Left forelimb (tissue), 1 donor: ENCODE results near the gene SPECC1.
"Not testable (repeated sequence)": the region's sequence is repeated elsewhere in the genome, so short reads cannot be mapped to it uniquely, and the experiment has no call there.

ENCODE experiments used
- DNase-seq: peaks from one replicate; pipeline ENCODE4 v3.0.0-alpha.2; 2018; ENCODE audit warnings: low spot score

SPECC1 gene

GRCh38 chr17:20313306-20313705, 304.1 kb downstream of the SPECC1 start:
- no peak for DNase-seq

- DNase-seq = no peak
Observed at GRCh38 chr17:20313891-20314290, 304.7 kb downstream of the SPECC1 start.

DNA sequence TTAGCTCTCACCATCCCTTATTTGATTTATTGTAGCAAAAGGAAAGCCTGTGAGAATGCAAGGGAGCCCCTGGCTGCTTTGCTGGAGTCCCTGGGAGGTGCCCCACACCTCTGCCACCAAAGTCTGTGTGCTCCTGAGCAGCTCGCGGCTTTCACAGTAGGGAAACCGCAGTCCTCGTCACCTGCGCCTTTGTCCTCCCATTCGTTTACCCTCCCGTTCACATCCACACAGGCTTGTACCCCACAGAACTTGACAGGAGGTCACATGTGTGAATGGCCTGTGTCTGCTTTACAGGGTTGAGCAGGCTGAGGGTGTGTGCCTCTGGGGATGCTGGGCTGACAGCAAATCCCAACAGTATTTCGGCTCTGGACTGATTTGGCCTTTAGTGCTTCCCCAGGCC, 305.7 kb downstream of the SPECC1 start:
- DNase-seq = no peak

DNA sequence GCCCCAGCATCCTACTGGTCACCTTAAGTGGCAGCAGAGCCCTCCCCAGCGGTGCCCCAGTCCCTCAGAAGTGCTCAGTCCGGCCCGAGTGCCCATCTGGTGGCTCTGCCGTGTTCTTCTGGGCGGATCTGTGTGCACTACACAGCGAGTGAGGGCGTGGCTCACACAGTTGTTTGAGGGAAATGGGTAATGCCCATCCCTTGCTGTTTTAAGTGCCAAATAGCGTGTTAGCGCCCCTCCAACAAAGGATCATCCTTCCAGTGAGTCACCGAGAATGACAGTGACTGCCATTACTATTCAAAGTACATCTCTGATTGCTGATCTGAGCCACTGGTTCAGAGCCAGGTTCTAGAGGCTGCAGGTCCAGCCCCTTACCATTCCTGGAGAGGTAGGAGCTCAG, 306.2 kb downstream of the SPECC1 start:
- DNase-seq = no peak

- peak; percentile 67 for DNase-seq
Observed at GRCh38 chr17:20315821-20316220, 306.7 kb downstream of the SPECC1 start.

GRCh38 chr17:20320535-20321229, 311.5 kb downstream of the SPECC1 start:
- DNase-seq = peak; percentile 81

DNA sequence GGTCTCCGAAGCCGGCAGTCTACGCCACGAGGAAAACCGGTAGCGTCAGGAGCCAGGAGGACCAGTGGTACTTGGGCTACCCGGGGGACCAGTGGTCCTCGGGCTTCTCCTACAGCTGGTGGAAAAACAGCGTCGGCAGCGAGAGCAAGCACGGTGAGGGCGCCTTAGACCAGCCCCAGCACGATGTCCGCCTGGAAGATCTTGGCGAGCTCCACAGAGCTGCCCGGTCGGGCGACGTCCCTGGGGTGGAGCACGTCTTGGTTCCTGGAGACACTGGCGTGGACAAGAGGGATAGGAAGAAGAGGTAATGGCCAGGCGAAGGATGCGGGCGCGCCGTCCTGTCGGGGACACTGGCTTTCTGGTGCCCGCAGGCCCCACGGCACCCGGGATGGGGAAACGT, 312.2 kb downstream of the SPECC1 start:
- not testable (repeated sequence) for DNase-seq

GRCh38 chr17:20327739-20328138, 318.6 kb downstream of the SPECC1 start:
- DNase-seq = not testable (repeated sequence)

DNA sequence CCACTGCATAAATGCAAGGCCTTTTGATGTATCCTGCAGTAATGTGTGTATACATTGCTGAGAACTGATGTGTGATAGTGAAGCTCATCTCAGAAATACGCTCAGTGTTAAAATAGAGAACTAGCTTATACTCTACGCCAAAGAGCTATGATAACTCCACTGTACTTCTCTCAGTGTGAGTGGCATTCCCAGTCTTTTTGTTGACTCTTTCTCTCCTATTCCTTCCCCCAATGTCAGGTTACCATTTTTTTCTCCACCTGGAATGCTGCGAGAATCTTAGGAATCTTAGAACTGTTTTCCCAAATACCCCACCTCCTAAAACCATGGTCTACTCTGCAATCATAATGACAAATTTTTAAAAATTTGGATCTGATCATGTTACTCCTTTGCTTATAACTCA, 342.2 kb downstream of the SPECC1 start:
- DNase-seq = not testable (repeated sequence)

- DNase-seq = not testable (repeated sequence)
Observed at GRCh38 chr17:20352567-20352966, 343.4 kb downstream of the SPECC1 start.

DNA sequence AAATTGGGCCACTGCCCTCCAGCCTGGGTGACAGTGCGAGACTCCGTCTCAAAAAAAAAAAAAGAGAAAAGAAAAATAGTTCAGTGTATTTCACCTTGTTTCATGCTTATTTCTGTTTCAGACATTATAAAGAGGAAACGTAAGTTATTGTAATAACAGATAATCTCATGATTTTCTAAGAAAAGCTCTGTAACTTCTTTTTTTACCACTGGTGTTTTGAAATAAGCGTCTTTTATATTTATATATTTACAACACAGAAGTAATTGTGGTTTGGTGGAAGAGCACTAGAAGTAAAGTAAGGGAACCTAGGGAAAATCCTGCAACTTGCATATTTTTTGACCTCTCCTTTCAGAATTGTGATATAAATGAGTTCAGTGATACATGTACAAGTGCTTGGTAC, 354.7 kb downstream of the SPECC1 start:
- not testable (repeated sequence) for DNase-seq
